Stimulated activated CD8-positive, alpha-beta memory T cell treated with anti-CD3 and anti-CD28 coated beads, Interleukin-15, amount 100 ng/mL, for 24 hours (primary cell): Measurements from ENCODE around the gene FCER1G.
A peak's percentile ranks its signal among the peaks of the same experiment; 100 is the strongest.

ENCODE experiments used
- DNase-seq: peaks from one replicate; pipeline ENCODE4 v3.0.0-alpha.2; 2020; ENCODE audit warnings: low read depth

FCER1G gene

GRCh38 chr1:161188381-161188780 is 26.7 kb upstream of the FCER1G start:
- DNase-seq: no peak

- DNase-seq: no peak
Measured at GRCh38 chr1:161189036-161189435, 26.1 kb upstream of the FCER1G start.

- no peak for DNase-seq
Measured at GRCh38 chr1:161190962-161191521, 24.1 kb upstream of the FCER1G start.

GRCh38 chr1:161191971-161192370 is 23.1 kb upstream of the FCER1G start:
- DNase-seq: no peak

GRCh38 chr1:161192476-161193465 is 22.3 kb upstream of the FCER1G start:
- no peak for DNase-seq

GRCh38 chr1:161193561-161194235 is 21.4 kb upstream of the FCER1G start:
- DNase-seq: no peak

GRCh38 chr1:161195171-161195570 is 19.9 kb upstream of the FCER1G start:
- DNase-seq: no peak

GRCh38 chr1:161196111-161196510 is 19.0 kb upstream of the FCER1G start:
- no peak for DNase-seq

GRCh38 chr1:161196521-161197451 is 18.3 kb upstream of the FCER1G start:
- DNase-seq: no peak

GRCh38 chr1:161197560-161198193 is 17.4 kb upstream of the FCER1G start:
- no peak for DNase-seq

- DNase-seq: no peak
Measured at GRCh38 chr1:161198194-161198896, 16.8 kb upstream of the FCER1G start.

GRCh38 chr1:161198897-161199431 is 16.1 kb upstream of the FCER1G start, which contains the start of gene ADAMTS4:
TSS of gene ADAMTS4 (minus strand) at chr1:161199054. CDS start at chr1:161198627, 427 bp downstream.
- no peak for DNase-seq

- DNase-seq: no peak
Measured at GRCh38 chr1:161199506-161200139, 15.5 kb upstream of the FCER1G start.

GRCh38 chr1:161200421-161200991 is 14.6 kb upstream of the FCER1G start:
- DNase-seq: no peak

- DNase-seq: no peak
Measured at GRCh38 chr1:161200992-161201835, 13.9 kb upstream of the FCER1G start.

- peak; percentile 78 for DNase-seq
Measured at GRCh38 chr1:161201836-161202712, 13.0 kb upstream of the FCER1G start, which contains the start of gene NDUFS2. TSS of gene NDUFS2 (plus strand) at chr1:161202367. CDS start at chr1:161202386, 19 bp downstream.
